HCT116 (cell line): Measurements from ENCODE around the gene KLHL33. TPM values are rescaled to one million over a fixed set of nuclear protein-coding genes. Genes with fewer than 3 reads are reported as not detected.

ENCODE experiments used
- ATAC-seq: fragments of 200-7000 bp; cut with Tn5 transposase; 2 replicates; pipeline ENCODE4 v1.9.1; 2020; ENCODE audit warnings: mild to moderate bottlenecking, moderate library complexity
- BruUV-seq: library from RNA; stranded (reverse); fragments of 400-500 nt; replicated peaks from 2 replicates; lab custom pipeline; 2021; lab: Mats Ljungman, UMichigan
- CTCF ChIA-PET: fragments of 300-600 bp; sonication (Branson Sonifier 250); formaldehyde crosslinking; loops from one replicate; lab custom pipeline; 2021; ENCODE audit warnings: antibody characterized with exemption; lab: Charles Lee
- POLR2A ChIA-PET: fragments of 300-600, 350-600 bp; sonication (Branson Sonifier 250); formaldehyde crosslinking; loops from one replicate; lab custom pipeline; 2021; ENCODE audit warnings: antibody characterized with exemption; lab: Charles Lee
- RAD21 ChIA-PET, 2 experiments: fragments of 300-600 bp; sonication (Branson Sonifier 250); formaldehyde crosslinking; loops; one replicate each; lab custom pipeline; 2023; ENCODE audit warnings: low total read pairs in 2 of 2; ENCODE audit not compliant: uncharacterized antibody in 2 of 2, unreplicated experiment in 2 of 2, low non-redundant PET in 1 of 2; lab: Charles Lee
- DNase-seq: peaks from one replicate; pipeline ENCODE4 v3.0.0-alpha.2; 2010; ENCODE audit warnings: low read depth, low spot score
- H2AFZ ChIP-seq: fragments of 200-600 bp; shearing (Covaris generic), sonication (generic); 2 replicates; pipeline ENCODE4 v1.6.1; 2017; ENCODE audit warnings: low read depth, mixed run types, mixed read lengths, antibody characterized with exemption, low read length; ENCODE audit not compliant: poor library complexity, severe bottlenecking
- H3K27ac ChIP-seq: 2 replicates; pipeline ENCODE4 v1.5.1; 2012; ENCODE audit warnings: low read depth, low read length
- H3K27me3 ChIP-seq: fragments of 200-600 bp; sonication (generic); 2 replicates; pipeline ENCODE4 v1.6.1; 2016; ENCODE audit warnings: mixed run types, low read length, mixed read lengths; ENCODE audit not compliant: insufficient read depth
- H3K36me3 ChIP-seq, 2 experiments: fragments of 200-500 bp in 1 of 2; fragments of 200-600 bp in 1 of 2; sonication (Bioruptor generic) in 1 of 2; sonication (generic) in 1 of 2; 2 replicates each; pipeline versions ENCODE4 v1.5.1 to v1.6.1; 2014 to 2016; ENCODE audit warnings: low read length in 2 of 2, inconsistent platforms in 1 of 2, mixed read lengths in 1 of 2, mixed run types in 1 of 2; ENCODE audit not compliant: insufficient read depth in 2 of 2, control insufficient read depth in 1 of 2
- H3K4me1 ChIP-seq, 2 experiments: fragments of 200-600 bp in 1 of 2; sonication (generic) in 1 of 2; 2 replicates each; pipeline versions ENCODE4 v1.5.1 to v1.6.1; 2012 to 2017; ENCODE audit warnings: low read length in 2 of 2, inconsistent platforms in 1 of 2, mild to moderate bottlenecking in 1 of 2, mixed read lengths in 1 of 2, mixed run types in 1 of 2, moderate library complexity in 1 of 2; ENCODE audit not compliant: insufficient read depth in 2 of 2, control insufficient read depth in 1 of 2
- H3K4me2 ChIP-seq: fragments of 200-600 bp; sonication (generic); 2 replicates; pipeline ENCODE4 v1.6.1; 2017; ENCODE audit warnings: mixed run types, low read length, mixed read lengths
- H3K4me3 ChIP-seq, 2 experiments: fragments of 200-600 bp in 1 of 2; sonication (generic) in 1 of 2; replicated peaks in 1 of 2; 2 replicates each; pipeline ENCODE4 v1.5.1; 2011 to 2016; ENCODE audit warnings: low read length in 2 of 2, control low read depth in 1 of 2, low read depth in 1 of 2, mild to moderate bottlenecking in 1 of 2, mixed read lengths in 1 of 2, mixed run types in 1 of 2
- H3K79me2 ChIP-seq: fragments of 200-600 bp; sonication (generic); 2 replicates; pipeline ENCODE4 v1.6.1; 2017; ENCODE audit warnings: mild to moderate bottlenecking, mixed run types, low read length, moderate library complexity, mixed read lengths; ENCODE audit not compliant: insufficient read depth
- H3K9ac ChIP-seq: fragments of 200-600 bp; sonication (generic); 2 replicates; pipeline ENCODE4 v1.6.1; 2016; ENCODE audit warnings: low read length, mixed read lengths
- H3K9me2 ChIP-seq: fragments of 200-600 bp; sonication (generic), shearing (Covaris generic); 2 replicates; pipeline ENCODE4 v1.6.1; 2017; ENCODE audit warnings: mixed run types, mild to moderate bottlenecking, moderate library complexity; ENCODE audit not compliant: insufficient read depth
- H3K9me3 ChIP-seq, 2 experiments: fragments of 200-500 bp in 1 of 2; fragments of 200-600 bp in 1 of 2; sonication (Bioruptor generic) in 1 of 2; sonication (generic) in 1 of 2; 2 replicates each; pipeline ENCODE4 v1.6.1; 2014 to 2017; ENCODE audit warnings: low read length in 2 of 2, mixed read lengths in 2 of 2, inconsistent platforms in 1 of 2, low read depth in 1 of 2, mild to moderate bottlenecking in 1 of 2, mixed run types in 1 of 2, moderate library complexity in 1 of 2; ENCODE audit not compliant: control insufficient read depth in 1 of 2, insufficient read depth in 1 of 2
- H4K20me1 ChIP-seq: fragments of 200-600 bp; sonication (generic), shearing (Covaris generic); 2 replicates; pipeline ENCODE4 v1.6.1; 2017; ENCODE audit warnings: mixed run types, mild to moderate bottlenecking, moderate library complexity; ENCODE audit not compliant: insufficient read depth
- RAD21 ChIP-seq: IDR thresholded peaks from 2 replicates; pipeline ENCODE4 v1.6.1; 2012; ENCODE audit warnings: low read depth, mild to moderate bottlenecking
- SIN3A ChIP-seq: IDR thresholded peaks from 2 replicates; pipeline ENCODE4 v1.6.1; 2012; ENCODE audit warnings: low read depth
- ZFX ChIP-seq: fragments of 450-650 bp; IDR thresholded peaks from 2 replicates; pipeline ENCODE4 v1.6.1; 2017
- intact Hi-C: fragments of 100-400 bp; cut with micrococcal nuclease; formaldehyde crosslinking; loops from 2 replicates; pipeline ENCODE4 v1.10.0; 2022
- total RNA-seq: library from RNA; stranded (reverse); gene quantifications from one replicate; pipeline ENCODE4 v1.2.1, GENCODE V29; 2021; ENCODE audit not compliant: unreplicated experiment

The KLHL33 gene
- total RNA-seq, 1 experiment from 2014 or later = 0.05 TPM

GRCh38 chr14:20455355-20456300 is 19.7 kb upstream of the KLHL33 start:
- TF ChIP-seq ZFX = peak; percentile 56
- peak; percentile 1; the same call in 1 of the 2 replicates for TF ChIP-seq SIN3A
- TF ChIP-seq RAD21 = no peak
- TF ChIP-seq, all 23 proteins: peak for 2
- no peak overlapping the region for H2AFZ ChIP-seq
- peaks cover 28 to 47% of the 10 kb centered on the region in 2 experiments for H3K36me3 ChIP-seq
- H3K4me2 ChIP-seq = peak overlapping the region; percentile 94
- peaks cover 19 to 25% of the 10 kb centered on the region in 2 experiments; a peak in 3 of 4 replicates for H3K4me1 ChIP-seq
- POLR2A ChIA-PET = interaction anchor here (0.7 to 2.6 kb wide), 11 partner anchors 12 to 113 kb away, joined by 3 to 29 read pairs (median 6); partner anchors contain the start of genes PARP2, PNP and TEP1
- no peaks in the 10 kb centered on the region for H3K27me3 ChIP-seq
- no peaks in the 10 kb centered on the region for H3K9me3 ChIP-seq
- DNase-seq (no peak), ATAC-seq (peak; percentile 70)
- peak overlapping the region; percentile 97 for H3K27ac ChIP-seq
- CTCF ChIA-PET = interaction anchor here (0.7 to 2.2 kb wide), 4 partner anchors 32 to 201 kb away, joined by 3 to 10 read pairs (median 3); no protein-coding TSS in a partner anchor
- no peaks in the 10 kb centered on the region for H4K20me1 ChIP-seq
- intact Hi-C loops = loop anchor here (1.0 to 2.0 kb wide), 3 partner anchors 41 to 154 kb away; partner anchors contain the start of gene PARP2
- BruUV-seq = TSS peak; percentile 88
- no peaks in the 10 kb centered on the region for H3K9me2 ChIP-seq
- H3K79me2 ChIP-seq = peaks cover 60% of the 10 kb centered on the region
- H3K9ac ChIP-seq = peak overlapping the region; percentile 93
- H3K4me3 ChIP-seq = peak overlapping the region; percentile 83 to 96
- RAD21 ChIA-PET = interaction anchor here in 1 of 2 experiments (0.5 kb wide), 1 partner anchor 55 kb away, joined by 3 read pairs; no protein-coding TSS in a partner anchor
